OCI-LY1 (cell line): ENCODE data around the gene TENT4A.

Experiments used
- CTCF ChIP-seq: fragments of 200-600 bp; sonication (generic), shearing (Covaris generic); IDR thresholded peaks from 2 replicates; pipeline ENCODE4 v1.5.1; 2017; ENCODE audit warnings: mild to moderate bottlenecking, antibody characterized with exemption, low read length, moderate library complexity, mixed read lengths
- EZH2 ChIP-seq: fragments of 200-600 bp; sonication (generic), shearing (Covaris generic); IDR thresholded peaks from 2 replicates; pipeline ENCODE4 v1.8.0; 2017; ENCODE audit warnings: borderline replicate concordance, mixed run types, mild to moderate bottlenecking, antibody characterized with exemption, low read length, moderate library complexity, mixed read lengths

DNA sequence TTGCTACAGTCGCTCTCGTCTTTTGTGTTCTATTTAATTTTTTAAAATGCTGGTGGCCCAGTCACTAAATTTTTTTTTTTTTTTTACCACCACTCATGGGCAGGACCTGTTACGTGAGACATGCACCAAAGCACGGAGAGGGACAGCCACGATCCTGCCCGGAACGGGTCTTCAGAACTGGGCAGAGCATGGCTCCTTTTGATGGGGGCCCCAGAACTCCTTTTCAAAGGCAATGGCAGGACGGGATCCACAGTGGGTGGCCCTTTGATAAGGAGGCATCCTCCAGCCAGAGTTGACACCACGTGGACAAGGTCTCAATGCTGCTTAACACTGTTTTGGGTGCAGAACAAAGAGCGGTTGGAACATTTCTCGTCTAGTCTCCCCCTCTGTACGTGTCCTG is 50.0 kb downstream of the TENT4A start:
- TF ChIP-seq EZH2 (no peak), CTCF (no peak)
